SK-N-MC (cell line): ENCODE data around the gene GDE1.

ENCODE experiments used
- DNase-seq: peaks from one replicate; pipeline ENCODE4 v3.0.0-alpha.2; 2011; ENCODE audit warnings: low read depth, low spot score
- H3K27ac ChIP-seq: fragments of 200-600 bp; sonication (generic); 2 replicates; pipeline ENCODE4 v1.5.1; 2016; ENCODE audit warnings: mixed run types
- H3K36me3 ChIP-seq: fragments of 200-600 bp; sonication (generic); 2 replicates; pipeline ENCODE4 v1.6.1; 2017; ENCODE audit warnings: antibody characterized with exemption, low read length, mixed read lengths; ENCODE audit not compliant: insufficient read depth
- H3K4me3 ChIP-seq: fragments of 200-600 bp; sonication (generic); 2 replicates; pipeline ENCODE4 v1.5.1; 2016
- H3K9ac ChIP-seq: fragments of 200-600 bp; sonication (generic); 2 replicates; pipeline ENCODE4 v1.8.0; 2017; ENCODE audit warnings: mixed run types, mixed read lengths; ENCODE audit not compliant: insufficient read length
- H3K9me3 ChIP-seq: fragments of 200-600 bp; sonication (generic); 2 replicates; pipeline ENCODE4 v1.6.1; 2017; ENCODE audit warnings: low read depth, mild to moderate bottlenecking, antibody characterized with exemption, low read length, moderate library complexity, mixed read lengths
- EZH2 ChIP-seq: fragments of 200-600 bp; sonication (generic); IDR thresholded peaks from one replicate; pipeline ENCODE4 v1.6.1; 2017; ENCODE audit warnings: antibody characterized with exemption
- FOXP2 ChIP-seq: optimal IDR thresholded peaks from 2 replicates; pipeline ENCODE3; 2011; ENCODE audit warnings: mild to moderate bottlenecking, moderate library complexity; ENCODE audit not compliant: insufficient read depth; ENCODE audit errors: extremely low read length, control extremely low read depth
- POLR2AphosphoS5 ChIP-seq: IDR thresholded peaks from 2 replicates; pipeline ENCODE4 v1.6.1; 2012; ENCODE audit warnings: mild to moderate bottlenecking, low read depth, low read length, borderline replicate concordance

The GDE1 gene

GRCh38 chr16:19527161-19527560 lies 5.3 kb upstream of the GDE1 start:
- Histone ChIP-seq H3K9ac (no peak overlapping the region), H3K36me3 (peaks cover 33% of the 10 kb centered on the region), H3K9me3 (no peaks in the 10 kb centered on the region), H3K4me3 (no peak overlapping the region), H3K27ac (no peak overlapping the region)
- no peak for TF ChIP-seq POLR2AphosphoS5
- no peak for TF ChIP-seq EZH2
- no peak for TF ChIP-seq FOXP2
- no peak for DNase-seq

- Histone ChIP-seq H3K9ac (peak overlapping the region; percentile 83), H3K27ac (no peak overlapping the region)
- TF ChIP-seq FOXP2 (no peak), POLR2AphosphoS5 (no peak), EZH2 (no peak)
Observed at GRCh38 chr16:19525385-19525723, 3.5 kb upstream of the GDE1 start.

GRCh38 chr16:19524616-19525384 lies 2.9 kb upstream of the GDE1 start:
- Histone ChIP-seq H3K9me3 (no peaks in the 10 kb centered on the region), H3K9ac (peak overlapping the region; percentile 83), H3K36me3 (peaks cover 21% of the 10 kb centered on the region), H3K27ac (no peak overlapping the region), H3K4me3 (peak overlapping the region; percentile 90)
- TF ChIP-seq FOXP2 = no peak
- DNase-seq = no peak

More at GRCh38 chr16:19525385-19525723, 3.5 kb upstream of the GDE1 start:
- no peak for DNase-seq
- Histone ChIP-seq H3K9me3 (no peaks in the 10 kb centered on the region), H3K4me3 (peak overlapping the region; percentile 90), H3K36me3 (peaks cover 24% of the 10 kb centered on the region)

- Histone ChIP-seq H3K9me3 (no peaks in the 10 kb centered on the region), H3K36me3 (peaks cover 17% of the 10 kb centered on the region), H3K9ac (peak overlapping the region; percentile 83), H3K27ac (no peak overlapping the region), H3K4me3 (peak overlapping the region; percentile 90)
- TF ChIP-seq FOXP2 (no peak), POLR2AphosphoS5 (no peak), EZH2 (no peak)
- DNase-seq = no peak
Observed at GRCh38 chr16:19524356-19524615, 2.4 kb upstream of the GDE1 start.

- Histone ChIP-seq H3K27ac (no peak within 1 kb of the TSS), H3K9ac (peak within 1 kb of the TSS; percentile 83), H3K4me3 (peak within 1 kb of the TSS; percentile 90), H3K9me3 (no peaks in the 10 kb centered on the region), H3K36me3 (peaks cover 12% of the 10 kb centered on the region)
- TF ChIP-seq POLR2AphosphoS5 (peak; percentile 81; the same call in 1 of the 2 replicates), EZH2 (no peak), FOXP2 (no peak)
- peak; percentile 89 for DNase-seq
Observed at GRCh38 chr16:19523559-19524355, 1.9 kb upstream of the GDE1 start, which contains the start of gene CCP110. Gene CCP110 (plus strand): TSS chr16:19523942. CDS start chr16:19527882, 3,940 bp downstream.

GRCh38 chr16:19523184-19523558 lies 1.3 kb upstream of the GDE1 start:
- Histone ChIP-seq H3K9ac (no peak overlapping the region), H3K27ac (no peak overlapping the region)
- TF ChIP-seq FOXP2 = no peak
- no peak for TF ChIP-seq POLR2AphosphoS5
- no peak for TF ChIP-seq EZH2

GRCh38 chr16:19522760-19523159 lies 862 bp upstream of the GDE1 start:
- Histone ChIP-seq H3K4me3 (no peak overlapping the region), H3K36me3 (peaks cover 3% of the 10 kb centered on the region), H3K9ac (no peak overlapping the region), H3K9me3 (no peaks in the 10 kb centered on the region), H3K27ac (no peak overlapping the region)
- no peak for DNase-seq
- TF ChIP-seq FOXP2 = no peak

More at GRCh38 chr16:19523184-19523558, 1.3 kb upstream of the GDE1 start:
- H3K4me3 ChIP-seq = no peak overlapping the region
- H3K9me3 ChIP-seq = no peaks in the 10 kb centered on the region
- peaks cover 7% of the 10 kb centered on the region for H3K36me3 ChIP-seq
- DNase-seq = no peak

GRCh38 chr16:19522397-19522732 lies 467 bp upstream of the GDE1 start:
- no peak for TF ChIP-seq POLR2AphosphoS5
- no peak for TF ChIP-seq FOXP2
- no peak for TF ChIP-seq EZH2
- Histone ChIP-seq H3K4me3 (peak overlapping the region; percentile 96), H3K9ac (no peak overlapping the region), H3K36me3 (peaks cover 2% of the 10 kb centered on the region), H3K27ac (no peak overlapping the region), H3K9me3 (no peaks in the 10 kb centered on the region)
- DNase-seq = no peak
